ENCODE measurements around the gene CEP290.

CEP290 gene

GRCh38 chr12:88141774-88142609 is at the start of gene CEP290, which contains the start of gene TMTC3:
Gene CEP290 (minus strand): TSS chr12:88142088. CDS start chr12:88141307, 781 bp downstream.
Gene TMTC3 (plus strand): TSS chr12:88142307. CDS start chr12:88148316, 6,009 bp downstream.
- peak; percentile 98 for DNase-seq (ENCODE audit: low read depth, low spot score)

GRCh38 chr12:88188180-88188579 is 46.3 kb upstream of the CEP290 start:
- DNase-seq (ENCODE audit: low read depth, low spot score), result no peak

DNA sequence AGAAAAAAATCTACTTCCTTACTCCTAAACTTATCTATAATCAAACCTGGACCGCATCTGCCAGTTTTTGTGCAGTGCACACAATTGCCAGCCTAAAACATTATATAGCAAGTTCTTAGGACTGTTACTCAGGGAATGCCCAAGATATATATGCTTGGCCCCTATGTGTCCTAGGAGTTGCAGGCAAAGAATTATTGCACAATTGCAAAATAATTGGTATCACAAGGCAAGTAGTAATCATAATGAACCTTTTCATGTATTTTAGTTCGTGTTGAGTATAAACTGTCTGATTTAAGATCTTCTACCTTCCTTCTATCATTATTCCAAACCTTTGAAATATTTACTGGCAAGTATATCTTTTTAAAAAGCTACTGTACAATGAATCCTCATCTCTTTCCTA is 45.7 kb upstream of the CEP290 start:
- DNase-seq (ENCODE audit: low read depth, low spot score), result no peak

- DNase-seq (ENCODE audit: low read depth, low spot score), result peak; percentile 35
Measured at GRCh38 chr12:88185988-88186387, 44.1 kb upstream of the CEP290 start.

GRCh38 chr12:88185279-88185678 is 43.4 kb upstream of the CEP290 start:
- DNase-seq (ENCODE audit: low read depth, low spot score), result no peak

GRCh38 chr12:88184196-88184595 is 42.3 kb upstream of the CEP290 start:
- DNase-seq (ENCODE audit: low read depth, low spot score), result no peak

- DNase-seq (ENCODE audit: low read depth, low spot score), result no peak
Measured at GRCh38 chr12:88182416-88182815, 40.5 kb upstream of the CEP290 start.

DNA sequence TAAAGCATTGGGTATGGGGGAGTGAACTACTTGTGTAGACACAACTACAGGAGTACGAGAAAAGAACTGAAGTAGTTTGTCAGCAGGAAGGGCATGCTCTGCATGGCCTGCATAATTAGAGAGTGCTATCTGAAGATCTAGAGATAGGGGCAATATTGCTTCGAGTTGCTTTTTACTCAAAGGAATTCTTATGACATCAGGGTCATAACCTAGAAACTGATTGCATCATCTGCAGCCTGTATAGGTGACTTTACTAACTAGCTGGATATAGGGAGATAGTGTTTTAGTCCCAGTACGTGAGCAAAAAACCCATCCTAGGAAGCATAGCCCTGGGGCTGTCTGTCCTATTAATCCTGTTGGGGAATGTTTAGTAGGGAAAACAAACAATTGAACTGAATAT is 40.0 kb upstream of the CEP290 start:
- DNase-seq (ENCODE audit: low read depth, low spot score), result no peak

- no peak for DNase-seq (ENCODE audit: low read depth, low spot score)
Measured at GRCh38 chr12:88179436-88180014, 37.6 kb upstream of the CEP290 start.

- no peak for DNase-seq (ENCODE audit: low read depth, low spot score)
Measured at GRCh38 chr12:88175544-88175943, 33.7 kb upstream of the CEP290 start.

- DNase-seq (ENCODE audit: low read depth, low spot score), result no peak
Measured at GRCh38 chr12:88172844-88173407, 31.0 kb upstream of the CEP290 start.

GRCh38 chr12:88167384-88167783 is 25.5 kb upstream of the CEP290 start:
- no peak for DNase-seq (ENCODE audit: low read depth, low spot score)

DNA sequence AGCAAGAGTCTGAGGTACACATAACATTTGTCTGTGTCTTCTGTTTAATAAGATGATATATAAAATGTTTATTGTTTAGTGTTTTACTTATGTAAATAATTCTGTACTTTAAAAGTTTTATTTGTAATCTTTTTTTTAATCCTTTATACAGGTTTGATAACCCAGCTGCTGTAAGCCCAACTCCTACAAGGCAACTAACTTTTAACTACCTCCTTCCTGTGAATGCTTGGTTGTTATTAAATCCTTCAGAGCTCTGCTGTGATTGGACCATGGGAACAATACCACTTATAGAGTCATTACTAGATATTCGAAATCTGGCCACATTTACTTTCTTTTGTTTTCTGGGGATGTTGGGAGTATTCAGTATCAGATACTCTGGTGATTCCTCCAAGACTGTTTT is 24.3 kb upstream of the CEP290 start:
- no peak for DNase-seq (ENCODE audit: low read depth, low spot score)

DNA sequence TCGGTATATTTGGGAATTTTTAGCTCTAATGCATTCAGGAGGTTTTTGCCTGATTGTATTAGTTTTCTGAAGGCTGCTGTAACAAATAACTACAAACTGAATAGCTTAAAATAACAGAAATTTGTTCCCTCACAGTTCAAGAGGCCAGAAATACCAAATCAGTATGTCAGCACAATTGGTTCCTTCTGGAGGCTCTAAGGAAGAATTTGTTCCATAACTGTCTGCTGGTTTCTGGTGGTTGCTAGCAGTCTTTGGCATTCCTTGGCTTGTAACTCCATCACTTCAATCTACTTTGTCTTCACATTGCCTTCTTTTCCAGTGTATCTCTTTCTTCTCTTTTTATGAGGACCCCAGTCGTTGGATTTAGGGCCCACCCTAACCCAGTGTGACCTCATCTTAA is 21.5 kb upstream of the CEP290 start:
- DNase-seq (ENCODE audit: low read depth, low spot score), result no peak

- DNase-seq (ENCODE audit: low read depth, low spot score), result no peak
Measured at GRCh38 chr12:88156075-88156654, 14.3 kb upstream of the CEP290 start.

DNA sequence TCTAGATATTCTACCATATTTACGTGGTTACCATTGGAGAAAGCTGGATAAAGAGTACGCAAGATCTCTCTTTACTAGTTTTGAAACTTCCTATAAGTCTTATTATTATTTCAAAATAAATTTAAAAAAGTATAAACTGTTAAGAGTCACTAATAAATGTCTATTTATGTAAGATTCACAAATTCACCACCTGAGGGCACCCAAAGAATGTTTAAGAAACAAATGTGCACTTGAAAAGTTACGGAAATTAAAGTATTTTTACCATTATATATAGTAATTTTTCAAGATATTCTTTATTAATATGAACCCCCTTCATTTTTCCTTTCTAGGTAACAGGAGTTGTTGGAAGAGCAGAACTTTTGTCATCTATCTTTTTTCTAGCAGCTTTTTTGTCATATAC is 12.1 kb upstream of the CEP290 start:
- peak; percentile 31 for DNase-seq (ENCODE audit: low read depth, low spot score)

GRCh38 chr12:88150063-88150462 is 8.2 kb upstream of the CEP290 start:
- no peak for DNase-seq (ENCODE audit: low read depth, low spot score)

DNA sequence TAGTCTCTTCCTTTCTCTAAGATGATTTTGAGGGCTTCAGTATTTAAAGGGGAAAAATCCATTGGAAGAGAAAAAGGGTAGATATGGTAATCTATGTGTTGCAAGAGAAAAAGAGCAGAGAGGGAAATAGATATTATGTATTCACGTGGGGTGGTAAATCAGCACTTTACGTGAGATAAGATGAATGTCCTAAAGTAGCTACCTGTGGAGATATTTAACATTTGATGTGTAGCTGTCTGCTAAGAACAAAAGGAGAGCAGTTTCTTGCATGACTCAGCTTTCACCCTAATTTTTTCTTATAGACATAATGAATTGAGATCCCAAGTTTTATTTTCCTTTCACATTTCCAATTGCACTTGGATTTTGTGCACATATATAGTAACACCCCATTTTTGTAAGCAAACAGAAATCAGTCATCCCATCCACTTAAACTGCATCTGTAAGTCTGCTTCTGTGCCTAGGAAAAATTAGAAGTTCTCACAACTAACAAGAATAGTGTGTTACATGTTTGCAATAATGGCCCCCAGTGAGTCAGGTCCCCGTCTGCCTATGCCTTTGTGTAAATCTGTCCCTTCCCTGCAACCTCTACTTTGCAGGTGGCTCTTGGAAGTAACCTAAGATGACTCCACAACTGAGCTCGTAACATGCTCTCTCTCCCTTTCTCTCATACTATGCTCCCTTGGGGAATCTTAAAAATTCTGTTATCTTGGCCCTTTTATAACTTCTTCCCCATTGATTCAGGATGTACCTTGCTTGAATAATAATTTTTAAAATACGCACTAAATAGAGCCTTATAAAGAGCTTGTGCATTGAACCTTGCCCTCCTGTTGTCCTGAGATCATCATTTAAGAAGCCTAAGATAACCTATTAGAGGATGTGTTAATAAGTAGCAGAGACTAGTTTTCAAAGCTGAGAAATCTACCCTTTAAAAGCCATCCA is 3.9 kb upstream of the CEP290 start:
- DNase-seq (ENCODE audit: low read depth, low spot score), result no peak

DNA sequence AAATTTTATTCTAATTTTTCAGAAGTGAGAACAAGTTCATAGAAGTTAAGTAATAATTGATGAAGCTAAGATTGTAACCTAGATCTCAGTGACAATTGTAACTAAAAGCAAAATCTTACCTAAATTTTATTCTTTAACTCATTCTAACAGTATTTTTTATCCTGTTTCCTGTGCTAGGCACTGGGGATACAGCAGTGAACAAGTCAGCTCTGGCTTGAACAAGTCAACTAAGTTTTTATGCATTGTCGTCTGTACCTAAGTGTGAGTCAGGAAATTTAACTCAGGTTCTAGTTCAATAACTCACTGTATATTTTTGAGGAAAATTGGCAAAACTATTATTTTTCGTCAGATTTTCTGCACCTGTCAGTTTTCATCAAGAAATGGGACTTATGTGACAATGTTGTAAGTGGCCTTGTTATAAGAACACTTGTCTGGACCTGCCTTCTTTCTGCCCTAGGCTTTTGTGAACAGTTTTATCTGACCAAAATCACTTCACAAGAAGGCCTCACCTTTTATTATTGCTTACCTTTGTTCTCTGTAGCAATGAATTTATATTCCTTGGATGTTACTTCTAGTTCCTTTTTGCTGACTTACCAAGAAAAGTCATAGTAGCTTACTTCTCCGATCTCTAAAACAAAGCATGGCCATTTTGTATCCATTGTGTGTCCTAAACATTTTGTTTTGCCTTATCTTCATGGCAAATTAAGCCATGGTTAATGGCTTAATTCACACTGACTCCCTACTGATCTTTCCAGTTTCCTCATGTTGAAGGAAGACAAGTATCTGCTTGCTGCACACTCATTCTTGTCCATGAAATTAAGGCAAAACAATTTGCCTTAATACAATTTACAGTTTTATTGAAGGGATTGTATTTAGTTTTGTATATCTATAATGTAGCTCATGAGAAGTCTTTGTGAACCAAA is 2.9 kb upstream of the CEP290 start:
- DNase-seq (ENCODE audit: low read depth, low spot score), result no peak

GRCh38 chr12:88144037-88144436 is 2.1 kb upstream of the CEP290 start:
- DNase-seq (ENCODE audit: low read depth, low spot score), result no peak

Data from smooth muscle cell of the brain vasculature (primary cell).